ENCODE measurements around the gene SPATA2.

GRCh38 chr20:49889935-49890333, 25.4 kb downstream of the SPATA2 start:
- TF ChIP-seq, protein P1, sequence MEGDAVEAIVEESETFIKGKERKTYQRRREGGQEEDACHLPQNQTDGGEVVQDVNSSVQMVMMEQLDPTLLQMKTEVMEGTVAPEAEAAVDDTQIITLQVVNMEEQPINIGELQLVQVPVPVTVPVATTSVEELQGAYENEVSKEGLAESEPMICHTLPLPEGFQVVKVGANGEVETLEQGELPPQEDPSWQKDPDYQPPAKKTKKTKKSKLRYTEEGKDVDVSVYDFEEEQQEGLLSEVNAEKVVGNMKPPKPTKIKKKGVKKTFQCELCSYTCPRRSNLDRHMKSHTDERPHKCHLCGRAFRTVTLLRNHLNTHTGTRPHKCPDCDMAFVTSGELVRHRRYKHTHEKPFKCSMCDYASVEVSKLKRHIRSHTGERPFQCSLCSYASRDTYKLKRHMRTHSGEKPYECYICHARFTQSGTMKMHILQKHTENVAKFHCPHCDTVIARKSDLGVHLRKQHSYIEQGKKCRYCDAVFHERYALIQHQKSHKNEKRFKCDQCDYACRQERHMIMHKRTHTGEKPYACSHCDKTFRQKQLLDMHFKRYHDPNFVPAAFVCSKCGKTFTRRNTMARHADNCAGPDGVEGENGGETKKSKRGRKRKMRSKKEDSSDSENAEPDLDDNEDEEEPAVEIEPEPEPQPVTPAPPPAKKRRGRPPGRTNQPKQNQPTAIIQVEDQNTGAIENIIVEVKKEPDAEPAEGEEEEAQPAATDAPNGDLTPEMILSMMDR (conservative IDR thresholded peaks at IDR 0.05; ENCODE audit: low read depth in 2 of 2), result peak; percentile 70 to 83
- TF ChIP-seq CREB1 (CRISPR knock-in tag; IDR thresholded peaks at IDR 0.05; ENCODE audit: low read depth) (no peak), JUNB (IDR thresholded peaks at IDR 0.05; ENCODE audit: unreplicated experiment) (no peak)
